H9 (cell line): Measurements from ENCODE around the gene EEF1AKMT3. TPM values are rescaled to one million over a fixed set of nuclear protein-coding genes. Genes with fewer than 3 reads are reported as not detected.

Experiments
- DNase-seq: peaks from one replicate; pipeline ENCODE4 v3.0.0-alpha.2; 2017
- H2AFZ ChIP-seq: one replicate; pipeline ENCODE4 v1.6.1; 2013; ENCODE audit warnings: mild to moderate bottlenecking, low read length, control low read depth, moderate library complexity
- H2AK5ac ChIP-seq: 2 replicates; pipeline ENCODE4 v1.6.1; 2013; ENCODE audit warnings: low read length, control low read depth, mixed read lengths; ENCODE audit not compliant: insufficient read length
- H2BK120ac ChIP-seq: one replicate; pipeline ENCODE4 v1.6.1; 2013; ENCODE audit warnings: low read depth, mild to moderate bottlenecking, low read length, control low read depth, inconsistent platforms; ENCODE audit not compliant: poor library complexity, severe bottlenecking
- H2BK12ac ChIP-seq: 2 replicates; pipeline ENCODE4 v1.6.1; 2013; ENCODE audit warnings: low read length, control low read depth, mixed read lengths, low read depth; ENCODE audit not compliant: insufficient read length
- H2BK15ac ChIP-seq: 2 replicates; pipeline ENCODE4 v1.6.1; 2013; ENCODE audit warnings: low read depth, low read length, control low read depth
- H2BK20ac ChIP-seq: one replicate; pipeline ENCODE4 v1.6.1; 2013; ENCODE audit warnings: low read depth, mild to moderate bottlenecking, low read length, control low read depth, inconsistent platforms; ENCODE audit not compliant: poor library complexity, severe bottlenecking
- H2BK5ac ChIP-seq: 2 replicates; pipeline ENCODE4 v1.6.1; 2013; ENCODE audit warnings: low read length, control low read depth, mixed read lengths; ENCODE audit not compliant: insufficient read length
- H3K14ac ChIP-seq: 2 replicates; pipeline ENCODE4 v1.6.1; 2013; ENCODE audit warnings: low read length, control low read depth; ENCODE audit not compliant: insufficient read depth
- H3K18ac ChIP-seq: 2 replicates; pipeline ENCODE4 v1.6.1; 2013; ENCODE audit warnings: low read depth, mild to moderate bottlenecking, mixed read lengths, low read length, control low read depth; ENCODE audit not compliant: insufficient read length
- H3K23ac ChIP-seq: 2 replicates; pipeline ENCODE4 v1.6.1; 2013; ENCODE audit warnings: low read length, control low read depth, mixed read lengths, low read depth; ENCODE audit not compliant: insufficient read length
- H3K23me2 ChIP-seq: 2 replicates; pipeline ENCODE4 v1.6.1; 2013; ENCODE audit warnings: low read depth, mild to moderate bottlenecking, mixed read lengths, low read length, control low read depth; ENCODE audit not compliant: insufficient read length, poor library complexity, severe bottlenecking
- H3K27ac ChIP-seq: 2 replicates; pipeline ENCODE4 v1.5.1; 2013; ENCODE audit warnings: low read length, control low read depth, mixed read lengths, low read depth; ENCODE audit not compliant: insufficient read length
- H3K27me3 ChIP-seq: 2 replicates; pipeline ENCODE4 v1.6.1; 2013; ENCODE audit warnings: low read length, control low read depth, inconsistent platforms; ENCODE audit not compliant: insufficient read depth
- H3K4ac ChIP-seq: 2 replicates; pipeline ENCODE4 v1.6.1; 2013; ENCODE audit warnings: low read depth, mild to moderate bottlenecking, control low read depth, inconsistent platforms, low read length, moderate library complexity
- H3K4me1 ChIP-seq: 2 replicates; pipeline ENCODE4 v1.6.1; 2013; ENCODE audit warnings: low read length, control low read depth, inconsistent platforms; ENCODE audit not compliant: insufficient read depth
- H3K4me2 ChIP-seq: 2 replicates; pipeline ENCODE4 v1.6.1; 2013; ENCODE audit warnings: low read length, control low read depth, mixed read lengths; ENCODE audit not compliant: insufficient read length, insufficient read depth
- H3K56ac ChIP-seq: 2 replicates; pipeline ENCODE4 v1.6.1; 2013; ENCODE audit warnings: low read depth, mild to moderate bottlenecking, mixed read lengths, low read length, control low read depth; ENCODE audit not compliant: insufficient read length
- H3K79me1 ChIP-seq: 2 replicates; pipeline ENCODE4 v1.6.1; 2013; ENCODE audit warnings: low read depth, mild to moderate bottlenecking, moderate library complexity, low read length, control low read depth, inconsistent platforms; ENCODE audit not compliant: insufficient read depth, poor library complexity, severe bottlenecking
- H3K79me2 ChIP-seq: 2 replicates; pipeline ENCODE4 v1.6.1; 2013; ENCODE audit warnings: low read length, control low read depth, inconsistent platforms; ENCODE audit not compliant: insufficient read depth
- H3K9ac ChIP-seq: 2 replicates; pipeline ENCODE4 v1.6.1; 2013; ENCODE audit warnings: low read length, control low read depth, mixed read lengths; ENCODE audit not compliant: insufficient read length; ENCODE audit errors: extremely low read depth
- H3K9me3 ChIP-seq: one replicate; pipeline ENCODE4 v1.6.1; 2013; ENCODE audit warnings: low read depth, low read length, inconsistent platforms; ENCODE audit not compliant: control insufficient read depth
- H3T11ph ChIP-seq: one replicate; pipeline ENCODE4 v1.6.1; 2013; ENCODE audit warnings: mild to moderate bottlenecking, low read length, control low read depth, inconsistent platforms
- H4K20me1 ChIP-seq: one replicate; pipeline ENCODE4 v1.6.1; 2013; ENCODE audit not compliant: control insufficient read depth, insufficient read length, insufficient read depth
- H4K5ac ChIP-seq: 2 replicates; pipeline ENCODE4 v1.6.1; 2013; ENCODE audit warnings: low read depth, mild to moderate bottlenecking, mixed read lengths, low read length, control low read depth; ENCODE audit not compliant: insufficient read length
- H4K8ac ChIP-seq: replicated peaks from 2 replicates; pipeline ENCODE4 v1.6.1; 2013; ENCODE audit warnings: low read length, control low read depth, mixed read lengths, low read depth; ENCODE audit not compliant: insufficient read length
- H4K91ac ChIP-seq: 2 replicates; pipeline ENCODE4 v1.6.1; 2013; ENCODE audit warnings: low read depth, mild to moderate bottlenecking, moderate library complexity, mixed read lengths, low read length, control low read depth; ENCODE audit not compliant: insufficient read length
- H3K27ac Mint-ChIP-seq, 3 experiments: 2 replicates in 2 of 3; 3 replicates in 1 of 3; pipeline ENCODE4 v1.8.0; 2020 to 2021; ENCODE audit warnings: mixed read lengths in 3 of 3, mild to moderate bottlenecking in 1 of 3, moderate library complexity in 1 of 3
- H3K27me3 Mint-ChIP-seq: 2 replicates; pipeline ENCODE4 v1.8.0; 2021; ENCODE audit warnings: low read depth, mild to moderate bottlenecking, moderate library complexity, mixed read lengths
- H3K36me3 Mint-ChIP-seq, 3 experiments: 2 replicates in 2 of 3; 3 replicates in 1 of 3; pipeline ENCODE4 v1.8.0; 2020 to 2021; ENCODE audit warnings: low read depth in 3 of 3, mixed read lengths in 3 of 3; ENCODE audit not compliant: insufficient read depth in 1 of 3
- H3K4me1 Mint-ChIP-seq, 2 experiments: 2 replicates each; pipeline ENCODE4 v1.8.0; 2020; ENCODE audit warnings: mixed read lengths in 2 of 2
- H3K4me3 Mint-ChIP-seq, 2 experiments: 2 replicates in 1 of 2; 3 replicates in 1 of 2; pipeline ENCODE4 v1.8.0; 2020 to 2021; ENCODE audit warnings: mild to moderate bottlenecking in 2 of 2, mixed read lengths in 2 of 2, moderate library complexity in 1 of 2
- H3K9me3 Mint-ChIP-seq, 2 experiments: 2 replicates in 1 of 2; 3 replicates in 1 of 2; pipeline ENCODE4 v1.8.0; 2020; ENCODE audit warnings: mild to moderate bottlenecking in 2 of 2, mixed read lengths in 2 of 2, moderate library complexity in 1 of 2
- WGBS: extraction: QIAGEN DNeasy Blood & Tissue Kit; methylation state at CpG from one replicate; pipeline ENCODE4 v1.1.7; 2013; ENCODE audit warnings: missing lambda C conversion rate, low lambda C conversion rate, mixed read lengths; ENCODE audit not compliant: insufficient read length; ENCODE audit errors: extremely low coverage; 5-methylcytosine and 5-hydroxymethylcytosine counted together
- total RNA-seq: library from RNA; stranded (reverse); gene quantifications from 2 replicates; pipeline ENCODE4 v1.2.1, GENCODE V29; 2021
- TF ChIP-seq, protein P1 (sequence below): fragments of 200-600 bp; sonication (generic); conservative IDR thresholded peaks from 3 replicates; pipeline ENCODE4 v1.8.0; 2021; ENCODE audit warnings: antibody characterized with exemption, mild to moderate bottlenecking

The EEF1AKMT3 gene
- total RNA-seq, 1 experiment from 2014 or later, result 2.9 TPM

DNA sequence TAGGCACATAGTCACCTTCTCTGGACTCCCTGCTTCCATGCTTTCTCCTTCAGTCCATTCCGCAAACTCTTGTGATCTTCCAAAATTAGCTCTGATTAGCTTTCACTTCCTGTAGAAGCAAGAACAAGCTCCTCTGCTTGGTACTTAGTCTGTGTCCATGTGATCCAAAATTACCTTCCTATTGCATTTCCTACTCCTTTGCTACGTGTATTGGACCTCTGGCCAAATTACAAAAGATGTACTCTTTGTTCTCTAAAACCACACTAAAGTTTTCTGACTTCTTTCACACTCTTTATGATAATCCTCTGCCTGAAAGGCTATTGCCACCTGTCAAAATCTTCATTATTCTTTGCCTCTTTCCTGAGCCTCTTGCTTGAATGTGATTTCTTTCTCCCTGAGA is 9.4 kb downstream of the EEF1AKMT3 start:
- Mint-ChIP-seq H3K36me3 (peaks cover 14 to 26% (median 14%) of the 10 kb centered on the region in 3 experiments), H3K27ac (no peak overlapping the region), H3K4me1 (peaks cover 4 to 7% of the 10 kb centered on the region in 2 experiments), H3K9me3 (peaks cover 0 to 3% of the 10 kb centered on the region in 2 experiments; a peak in 2 of 5 replicates), H3K27me3 (no peaks in the 10 kb centered on the region), H3K4me3 (peak overlapping the region in 1 of 2 experiments; percentile 100; a peak in 2 of 5 replicates)
- Histone ChIP-seq H3K9me3 (no peaks in the 10 kb centered on the region), H2BK12ac (no peak overlapping the region), H4K8ac (no peak overlapping the region), H3T11ph (no peak overlapping the region), H2BK5ac (no peak overlapping the region), H3K18ac (no peak overlapping the region), H4K20me1 (no peaks in the 10 kb centered on the region), H3K23ac (no peak overlapping the region), H2BK20ac (no peak overlapping the region), H3K79me2 (no peaks in the 10 kb centered on the region; the same call in 1 of the 2 replicates), H3K56ac (no peak overlapping the region), H3K4me1 (no peaks in the 10 kb centered on the region), H2BK120ac (no peak overlapping the region), H3K23me2 (peaks cover 5% of the 10 kb centered on the region), H3K4me2 (no peak overlapping the region), H2AK5ac (no peak overlapping the region), H3K27me3 (no peaks in the 10 kb centered on the region), H3K14ac (no peak overlapping the region), H3K27ac (no peak overlapping the region), H2BK15ac (no peak overlapping the region), H3K9ac (no peak overlapping the region), H2AFZ (no peak overlapping the region), H4K91ac (no peak overlapping the region), H4K5ac (no peak overlapping the region), H3K79me1 (no peaks in the 10 kb centered on the region), H3K4ac (no peak overlapping the region)
- TF ChIP-seq, protein P1, sequence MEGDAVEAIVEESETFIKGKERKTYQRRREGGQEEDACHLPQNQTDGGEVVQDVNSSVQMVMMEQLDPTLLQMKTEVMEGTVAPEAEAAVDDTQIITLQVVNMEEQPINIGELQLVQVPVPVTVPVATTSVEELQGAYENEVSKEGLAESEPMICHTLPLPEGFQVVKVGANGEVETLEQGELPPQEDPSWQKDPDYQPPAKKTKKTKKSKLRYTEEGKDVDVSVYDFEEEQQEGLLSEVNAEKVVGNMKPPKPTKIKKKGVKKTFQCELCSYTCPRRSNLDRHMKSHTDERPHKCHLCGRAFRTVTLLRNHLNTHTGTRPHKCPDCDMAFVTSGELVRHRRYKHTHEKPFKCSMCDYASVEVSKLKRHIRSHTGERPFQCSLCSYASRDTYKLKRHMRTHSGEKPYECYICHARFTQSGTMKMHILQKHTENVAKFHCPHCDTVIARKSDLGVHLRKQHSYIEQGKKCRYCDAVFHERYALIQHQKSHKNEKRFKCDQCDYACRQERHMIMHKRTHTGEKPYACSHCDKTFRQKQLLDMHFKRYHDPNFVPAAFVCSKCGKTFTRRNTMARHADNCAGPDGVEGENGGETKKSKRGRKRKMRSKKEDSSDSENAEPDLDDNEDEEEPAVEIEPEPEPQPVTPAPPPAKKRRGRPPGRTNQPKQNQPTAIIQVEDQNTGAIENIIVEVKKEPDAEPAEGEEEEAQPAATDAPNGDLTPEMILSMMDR, result no peak
- no CpG with 5 or more reads among the region's 2 CpGs for WGBS
- DNase-seq, result no peak
